ENCODE measurements around the gene DSCAML1.

The DSCAML1 gene

GRCh38 chr11:117719480-117719879 is 77.5 kb downstream of the DSCAML1 start:
- no peak for DNase-seq

- DNase-seq, result peak; percentile 87
Measured at GRCh38 chr11:117717485-117718314, 79.3 kb downstream of the DSCAML1 start.

GRCh38 chr11:117716521-117717440 is 80.2 kb downstream of the DSCAML1 start:
- DNase-seq, result peak; percentile 83

GRCh38 chr11:117715801-117716200 is 81.2 kb downstream of the DSCAML1 start:
- DNase-seq, result peak; percentile 36

- peak; percentile 56 for DNase-seq
Measured at GRCh38 chr11:117713538-117713991, 83.5 kb downstream of the DSCAML1 start.

- no peak for DNase-seq
Measured at GRCh38 chr11:117712530-117712929, 84.5 kb downstream of the DSCAML1 start.

- DNase-seq, result no peak
Measured at GRCh38 chr11:117711331-117711730, 85.7 kb downstream of the DSCAML1 start.

GRCh38 chr11:117710211-117710610 is 86.8 kb downstream of the DSCAML1 start:
- no peak for DNase-seq

- DNase-seq, result no peak
Measured at GRCh38 chr11:117706322-117706814, 90.6 kb downstream of the DSCAML1 start.

GRCh38 chr11:117705866-117706265 is 91.2 kb downstream of the DSCAML1 start:
- DNase-seq, result peak; percentile 71

GRCh38 chr11:117704395-117705100 is 92.5 kb downstream of the DSCAML1 start:
- peak; percentile 79 for DNase-seq

GRCh38 chr11:117702946-117703598 is 93.9 kb downstream of the DSCAML1 start:
- DNase-seq, result peak; percentile 93

GRCh38 chr11:117701781-117702180 is 95.2 kb downstream of the DSCAML1 start:
- peak; percentile 50 for DNase-seq

GRCh38 chr11:117700551-117700950 is 96.5 kb downstream of the DSCAML1 start:
- DNase-seq, result peak; percentile 45

- no peak for DNase-seq
Measured at GRCh38 chr11:117697319-117697718, 99.7 kb downstream of the DSCAML1 start.

GRCh38 chr11:117696540-117696939 is 100.5 kb downstream of the DSCAML1 start:
- DNase-seq, result peak; percentile 92

GRCh38 chr11:117693344-117693743 is 103.7 kb downstream of the DSCAML1 start:
- DNase-seq, result no peak

- DNase-seq, result peak; percentile 67
Measured at GRCh38 chr11:117691516-117691915, 105.5 kb downstream of the DSCAML1 start.

GRCh38 chr11:117691218-117691514 is 105.8 kb downstream of the DSCAML1 start:
- DNase-seq, result peak; percentile 83

- peak; percentile 55 for DNase-seq
Measured at GRCh38 chr11:117690484-117691217, 106.4 kb downstream of the DSCAML1 start.

GRCh38 chr11:117688255-117688797 is 108.7 kb downstream of the DSCAML1 start:
- DNase-seq, result no peak
